ENCODE measurements around the gene NSUN6. TPM values are rescaled to one million over a fixed set of nuclear protein-coding genes. Genes with fewer than 3 reads are reported as not detected.
"Not testable (repeated sequence)": the region's sequence is repeated elsewhere in the genome, so short reads cannot be mapped to it uniquely, and the experiment has no call there.

Gene NSUN6
- total RNA-seq, 1 experiment from 2014 or later: 6.0 TPM

- no peaks in the 10 kb centered on the region for H3K27me3 ChIP-seq (ENCODE audit: low read length)
- DNase-seq (no peak), ATAC-seq (no peak)
- H3K9ac ChIP-seq (ENCODE audit: low read length): no peak overlapping the region
- BruUV-seq (replicated peaks): no TSS peak
- no peaks in the 10 kb centered on the region for H3K4me1 ChIP-seq (ENCODE audit: insufficient read depth, low read length)
- TF ChIP-seq EZH2 (IDR thresholded peaks at IDR 0.05; ENCODE audit: low read length, unreplicated experiment) (no peak), CTCF (conservative IDR thresholded peaks at IDR 0.05; ENCODE audit: low read depth, low read length) (no peak), EZH2phosphoT487 (IDR thresholded peaks at IDR 0.05; ENCODE audit: borderline replicate concordance, low read length) (no peak)
- H3K4me3 ChIP-seq (ENCODE audit: low read length): no peak overlapping the region
- no peaks in the 10 kb centered on the region for H3F3A ChIP-seq (ENCODE audit: low read length, unreplicated experiment)
- H3K4me2 ChIP-seq (ENCODE audit: low read length): no peak overlapping the region
- intact Hi-C loops (cut with micrococcal nuclease): no loop called here
- H2AFZ ChIP-seq (ENCODE audit: low read length): no peak overlapping the region
- H4K20me1 ChIP-seq (ENCODE audit: low read length): no peaks in the 10 kb centered on the region
- no peaks in the 10 kb centered on the region; the same call in 1 of the 2 replicates for H3K36me3 ChIP-seq (ENCODE audit: low read depth, low read length)
- POLR2A ChIA-PET (ENCODE audit: unreplicated experiment): no interaction called here
- H3K79me2 ChIP-seq (ENCODE audit: low read length): peaks cover 35% of the 10 kb centered on the region
- H3K9me2 ChIP-seq (replicated peaks; ENCODE audit: low read length): no peaks in the 10 kb centered on the region
- H3K27ac ChIP-seq (ENCODE audit: low read length): no peak overlapping the region
- CTCF ChIA-PET: no interaction called here
- H3K9me3 ChIP-seq (ENCODE audit: low read length): no peaks in the 10 kb centered on the region
Measured at GRCh38 chr10:18647151-18647550, 4.2 kb downstream of the NSUN6 start.

- H3K9me3 ChIP-seq (ENCODE audit: low read length); H3K27ac ChIP-seq (ENCODE audit: low read length); CTCF ChIA-PET; H3K4me2 ChIP-seq (ENCODE audit: low read length); ATAC-seq; H3K9ac ChIP-seq (ENCODE audit: low read length); H3K27me3 ChIP-seq (ENCODE audit: low read length); H3K36me3 ChIP-seq (ENCODE audit: low read depth, low read length); H4K20me1 ChIP-seq (ENCODE audit: low read length); H3K4me3 ChIP-seq (ENCODE audit: low read length); H3K9me2 ChIP-seq (replicated peaks; ENCODE audit: low read length); DNase-seq; H3K4me1 ChIP-seq (ENCODE audit: insufficient read depth, low read length); intact Hi-C loops (cut with micrococcal nuclease); H2AFZ ChIP-seq (ENCODE audit: low read length); H3F3A ChIP-seq (ENCODE audit: low read length, unreplicated experiment); H3K79me2 ChIP-seq (ENCODE audit: low read length); BruUV-seq (replicated peaks): not testable (repeated sequence)
- POLR2A ChIA-PET (ENCODE audit: unreplicated experiment): interaction anchor here (0.5 kb wide), 1 partner anchor 13 kb away, joined by 4 read pairs; no protein-coding TSS in a partner anchor
Measured at GRCh38 chr10:18639719-18640118, 11.7 kb downstream of the NSUN6 start.

- H3F3A ChIP-seq (ENCODE audit: low read length, unreplicated experiment); intact Hi-C loops (cut with micrococcal nuclease); H3K27me3 ChIP-seq (ENCODE audit: low read length); H3K9me2 ChIP-seq (replicated peaks; ENCODE audit: low read length); H3K4me1 ChIP-seq (ENCODE audit: insufficient read depth, low read length); POLR2A ChIA-PET (ENCODE audit: unreplicated experiment); H3K36me3 ChIP-seq (ENCODE audit: low read depth, low read length); H3K27ac ChIP-seq (ENCODE audit: low read length); BruUV-seq (replicated peaks); H4K20me1 ChIP-seq (ENCODE audit: low read length); H3K9me3 ChIP-seq (ENCODE audit: low read length); CTCF ChIA-PET; H3K79me2 ChIP-seq (ENCODE audit: low read length); DNase-seq; H3K4me2 ChIP-seq (ENCODE audit: low read length); H3K4me3 ChIP-seq (ENCODE audit: low read length); H3K9ac ChIP-seq (ENCODE audit: low read length); H2AFZ ChIP-seq (ENCODE audit: low read length); ATAC-seq: not testable (repeated sequence)
Measured at GRCh38 chr10:18637400-18637799, 14.0 kb downstream of the NSUN6 start.

GRCh38 chr10:18635995-18636394, 15.4 kb downstream of the NSUN6 start:
- H3K4me1 ChIP-seq (ENCODE audit: insufficient read depth, low read length): no peaks in the 10 kb centered on the region
- intact Hi-C loops (cut with micrococcal nuclease): no loop called here
- H3K4me2 ChIP-seq (ENCODE audit: low read length): no peak overlapping the region
- no peak overlapping the region for H3K9ac ChIP-seq (ENCODE audit: low read length)
- TF ChIP-seq CTCF (conservative IDR thresholded peaks at IDR 0.05; ENCODE audit: low read depth, low read length) (no peak), EZH2 (IDR thresholded peaks at IDR 0.05; ENCODE audit: low read length, unreplicated experiment) (no peak), EZH2phosphoT487 (IDR thresholded peaks at IDR 0.05; ENCODE audit: borderline replicate concordance, low read length) (no peak)
- H3K9me3 ChIP-seq (ENCODE audit: low read length): no peaks in the 10 kb centered on the region
- H3K36me3 ChIP-seq (ENCODE audit: low read depth, low read length): no peaks in the 10 kb centered on the region
- no peak overlapping the region for H3K4me3 ChIP-seq (ENCODE audit: low read length)
- H3F3A ChIP-seq (ENCODE audit: low read length, unreplicated experiment): no peaks in the 10 kb centered on the region
- BruUV-seq (replicated peaks): no TSS peak
- H2AFZ ChIP-seq (ENCODE audit: low read length): no peak overlapping the region
- ATAC-seq (no peak), DNase-seq (no peak)
- H3K27ac ChIP-seq (ENCODE audit: low read length): no peak overlapping the region
- no peaks in the 10 kb centered on the region for H3K9me2 ChIP-seq (replicated peaks; ENCODE audit: low read length)
- CTCF ChIA-PET: no interaction called here
- no peaks in the 10 kb centered on the region for H4K20me1 ChIP-seq (ENCODE audit: low read length)
- no peaks in the 10 kb centered on the region for H3K27me3 ChIP-seq (ENCODE audit: low read length)
- POLR2A ChIA-PET (ENCODE audit: unreplicated experiment): no interaction called here
- no peaks in the 10 kb centered on the region for H3K79me2 ChIP-seq (ENCODE audit: low read length)

GRCh38 chr10:18632500-18632899, 18.9 kb downstream of the NSUN6 start:
- BruUV-seq (replicated peaks); H3K27ac ChIP-seq (ENCODE audit: low read length); DNase-seq; H3F3A ChIP-seq (ENCODE audit: low read length, unreplicated experiment); CTCF ChIA-PET; H3K79me2 ChIP-seq (ENCODE audit: low read length); H3K4me2 ChIP-seq (ENCODE audit: low read length); H3K9ac ChIP-seq (ENCODE audit: low read length); H2AFZ ChIP-seq (ENCODE audit: low read length); ATAC-seq; H3K9me2 ChIP-seq (replicated peaks; ENCODE audit: low read length); H3K36me3 ChIP-seq (ENCODE audit: low read depth, low read length); H3K9me3 ChIP-seq (ENCODE audit: low read length); intact Hi-C loops (cut with micrococcal nuclease); H3K4me1 ChIP-seq (ENCODE audit: insufficient read depth, low read length); H3K4me3 ChIP-seq (ENCODE audit: low read length); H3K27me3 ChIP-seq (ENCODE audit: low read length); POLR2A ChIA-PET (ENCODE audit: unreplicated experiment); H4K20me1 ChIP-seq (ENCODE audit: low read length): not testable (repeated sequence)
